NCI-H1417 treated with DMSO at 0.1 percent for 48 hours (cell line): ENCODE data around the gene SORCS2.

Experiments
- DNase-seq: peaks from one replicate; lab custom pipeline; 2025; lab: John Stamatoyannopoulos, UW

The SORCS2 gene

GRCh38 chr4:7618361-7618760 lies 426.0 kb downstream of the SORCS2 start:
- DNase-seq, result no peak

GRCh38 chr4:7620086-7620813 lies 427.9 kb downstream of the SORCS2 start:
- no peak for DNase-seq

GRCh38 chr4:7620814-7621176 lies 428.5 kb downstream of the SORCS2 start:
- no peak for DNase-seq

- no peak for DNase-seq
These were observed 429.1 kb downstream of the SORCS2 start for GRCh38 chr4:7621252-7622035.

GRCh38 chr4:7622371-7622770 lies 430.0 kb downstream of the SORCS2 start:
- DNase-seq, result no peak

- no peak for DNase-seq
These were observed 431.1 kb downstream of the SORCS2 start for GRCh38 chr4:7623468-7623867.

GRCh38 chr4:7624396-7624980 lies 432.1 kb downstream of the SORCS2 start:
- DNase-seq, result peak; percentile 10

- DNase-seq, result no peak
These were observed 432.7 kb downstream of the SORCS2 start for GRCh38 chr4:7625071-7625470.

- DNase-seq, result no peak
These were observed 434.2 kb downstream of the SORCS2 start for GRCh38 chr4:7626531-7626930.

- no peak for DNase-seq
These were observed 435.2 kb downstream of the SORCS2 start for GRCh38 chr4:7627251-7628250.

- DNase-seq, result no peak
These were observed 436.1 kb downstream of the SORCS2 start for GRCh38 chr4:7628432-7628831.

GRCh38 chr4:7629501-7630254 lies 437.3 kb downstream of the SORCS2 start:
- DNase-seq, result no peak

- no peak for DNase-seq
These were observed 438.4 kb downstream of the SORCS2 start for GRCh38 chr4:7630568-7631287.

GRCh38 chr4:7631288-7632014 lies 439.1 kb downstream of the SORCS2 start:
- DNase-seq, result no peak

- no peak for DNase-seq
These were observed 440.0 kb downstream of the SORCS2 start for GRCh38 chr4:7632341-7632740.

GRCh38 chr4:7632971-7633370 lies 440.6 kb downstream of the SORCS2 start:
- no peak for DNase-seq

- no peak for DNase-seq
These were observed 442.4 kb downstream of the SORCS2 start for GRCh38 chr4:7634661-7635251.

GRCh38 chr4:7635445-7636239 lies 443.3 kb downstream of the SORCS2 start:
- no peak for DNase-seq

GRCh38 chr4:7636240-7636508 lies 443.8 kb downstream of the SORCS2 start:
- no peak for DNase-seq
